Measurements from ENCODE around the gene CALY.
"Not testable (repeated sequence)": the region's sequence is repeated elsewhere in the genome, so short reads cannot be mapped to it uniquely, and the experiment has no call there.

CALY gene

DNA sequence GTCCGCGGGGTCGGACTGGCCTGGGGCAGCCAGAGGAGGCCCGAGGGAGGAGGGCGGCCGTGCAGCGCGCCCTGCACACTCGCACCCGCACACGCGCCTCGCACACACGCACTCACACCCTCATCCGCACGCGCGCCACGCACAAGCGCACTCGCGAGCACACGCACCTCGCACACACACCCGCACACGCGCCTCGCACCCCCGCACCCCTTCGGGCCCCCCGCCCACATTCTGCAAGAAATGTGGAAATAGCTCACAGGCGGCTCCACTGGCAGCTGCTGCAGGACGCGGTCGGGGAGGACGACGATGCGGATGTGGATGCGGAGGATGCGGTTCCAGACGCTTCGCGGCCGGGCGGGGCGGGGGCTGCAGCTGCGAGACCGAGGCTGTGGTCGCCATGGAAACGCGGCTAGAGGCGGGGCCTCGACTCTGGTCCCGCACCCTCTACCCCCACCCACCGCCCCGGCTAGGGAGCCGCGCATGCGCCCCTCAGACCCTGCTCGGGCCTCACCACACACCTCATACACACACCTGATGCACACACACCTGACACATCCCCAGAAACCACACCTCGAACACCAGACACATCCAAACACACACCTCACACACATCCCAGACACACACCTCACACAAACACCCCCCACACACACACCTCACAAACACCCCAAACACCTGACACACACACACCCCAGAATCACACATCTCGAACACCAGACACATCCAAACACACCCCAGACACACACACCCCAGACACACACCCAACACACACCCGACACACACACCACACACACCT lies at the start of gene CALY:
CALY (minus strand) TSS at position 320 of the 793 bp plus-strand sequence. CDS start 7,907 bp downstream, outside the sequence.
- peak; percentile 92 for DNase-seq

GRCh38 chr10:133385214-133385613 lies 48.5 kb upstream of the CALY start:
- no peak for DNase-seq

DNA sequence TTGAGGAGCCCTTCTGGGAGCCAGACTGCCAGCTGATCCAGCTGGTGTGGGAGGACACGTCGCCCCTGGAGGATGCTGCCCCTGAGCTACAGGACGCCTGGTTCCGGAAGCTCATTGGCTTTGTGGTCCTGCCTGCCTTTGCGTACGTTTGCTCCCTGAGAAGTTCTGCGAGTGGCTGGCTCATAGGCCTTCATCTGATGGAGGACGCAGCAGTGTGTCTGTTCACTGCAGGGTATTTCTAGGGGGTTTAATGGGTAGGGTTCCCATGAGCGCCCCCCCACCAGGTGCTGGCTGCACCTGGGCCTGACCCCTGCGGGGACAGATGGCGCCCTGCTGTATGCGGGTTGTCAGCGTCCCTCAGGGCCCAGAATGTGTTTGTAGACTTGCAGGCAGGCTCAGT lies 47.4 kb upstream of the CALY start:
- no peak for DNase-seq

- DNase-seq: no peak
Measured at GRCh38 chr10:133383551-133383950, 46.9 kb upstream of the CALY start.

- no peak for DNase-seq
Measured at GRCh38 chr10:133381036-133381435, 44.3 kb upstream of the CALY start.

DNA sequence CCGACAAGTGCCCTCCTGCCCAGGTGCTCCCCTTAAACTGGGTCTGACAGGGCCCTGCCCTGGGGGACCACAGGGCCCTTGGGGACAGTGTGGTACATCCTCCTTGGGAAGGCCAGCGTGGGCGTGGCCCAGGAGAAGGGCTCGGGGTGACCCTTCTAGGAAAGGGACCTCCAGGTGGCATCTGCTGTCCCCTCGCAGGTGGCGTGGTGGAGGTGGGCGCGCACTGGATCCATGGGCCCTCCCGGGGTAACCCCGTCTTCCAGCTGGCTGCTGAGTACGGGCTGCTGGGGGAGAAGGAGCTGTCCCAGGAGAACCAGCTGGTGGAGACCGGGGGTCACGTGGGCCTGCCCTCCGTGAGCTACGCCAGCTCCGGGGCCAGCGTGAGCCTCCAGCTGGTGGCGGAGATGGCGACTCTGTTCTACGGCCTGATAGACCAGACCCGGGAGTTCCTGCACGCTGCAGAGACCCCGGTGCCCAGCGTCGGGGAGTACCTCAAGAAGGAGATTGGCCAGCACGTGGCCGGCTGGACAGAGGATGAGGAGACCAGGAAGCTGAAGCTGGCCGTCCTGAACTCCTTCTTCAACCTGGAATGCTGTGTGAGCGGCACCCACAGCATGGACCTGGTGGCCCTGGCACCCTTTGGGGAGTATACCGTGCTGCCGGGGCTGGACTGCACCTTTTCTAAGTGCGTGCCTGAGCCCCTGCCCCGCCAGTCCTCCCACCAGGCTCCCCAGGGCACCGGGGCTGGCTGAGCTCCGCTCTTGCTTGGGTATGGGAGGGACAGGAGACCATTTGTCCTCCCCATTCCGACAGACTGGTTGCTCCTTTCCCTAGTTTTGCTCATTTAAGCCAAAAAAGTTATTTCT lies 43.3 kb upstream of the CALY start:
- DNase-seq: no peak

GRCh38 chr10:133379152-133379800 lies 42.6 kb upstream of the CALY start, which contains the start of gene PAOX:
TSS of gene PAOX (plus strand) at chr10:133379262. CDS start at chr10:133379317, 55 bp downstream.
- DNase-seq: peak; percentile 71

DNA sequence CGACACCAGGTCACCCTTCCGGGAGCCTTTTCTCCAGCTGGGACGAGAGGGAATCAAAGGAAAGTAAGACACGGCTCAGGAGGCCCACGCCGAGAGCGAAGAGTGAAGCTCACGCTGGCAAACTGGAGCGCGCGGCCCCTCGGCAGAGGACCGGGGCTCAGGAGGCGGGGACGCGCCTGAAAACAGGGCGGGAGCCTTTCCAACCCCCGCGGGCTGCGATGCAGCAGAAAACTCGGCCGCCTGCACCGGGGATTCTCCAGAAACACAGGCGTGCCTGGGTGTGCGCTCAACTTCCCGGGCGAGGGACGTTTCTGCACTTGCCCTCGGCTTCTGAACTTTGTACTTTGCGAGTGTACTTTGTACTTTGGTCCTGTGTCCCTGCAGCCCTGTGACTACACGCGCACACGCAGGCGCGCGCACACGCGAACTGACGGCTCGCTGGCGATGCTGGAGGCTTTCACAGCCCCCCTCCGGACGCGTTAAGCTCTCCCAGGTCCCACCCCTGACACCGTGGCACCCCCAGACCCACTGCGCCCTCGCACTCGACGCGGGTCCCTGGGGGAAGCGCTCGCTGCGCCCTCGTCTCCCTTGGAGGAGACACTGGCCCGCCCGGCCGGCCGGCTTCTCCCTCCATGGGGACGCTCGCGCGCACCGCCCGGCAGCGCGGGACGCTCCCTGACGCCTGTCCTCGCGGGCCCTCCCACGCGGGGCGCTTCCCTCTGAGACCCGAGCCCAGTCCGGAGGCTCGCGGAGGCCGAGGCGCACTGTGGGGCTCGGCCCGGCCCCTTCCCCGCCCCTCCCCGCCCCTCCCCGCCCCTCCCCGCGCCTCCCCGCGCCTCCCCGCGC lies 41.8 kb upstream of the CALY start:
- peak; percentile 59 for DNase-seq

- DNase-seq: no peak
Measured at GRCh38 chr10:133377818-133378250, 41.1 kb upstream of the CALY start.

- DNase-seq: no peak
Measured at GRCh38 chr10:133377025-133377817, 40.5 kb upstream of the CALY start.

GRCh38 chr10:133376183-133376582 lies 39.5 kb upstream of the CALY start:
- DNase-seq: not testable (repeated sequence)

DNA sequence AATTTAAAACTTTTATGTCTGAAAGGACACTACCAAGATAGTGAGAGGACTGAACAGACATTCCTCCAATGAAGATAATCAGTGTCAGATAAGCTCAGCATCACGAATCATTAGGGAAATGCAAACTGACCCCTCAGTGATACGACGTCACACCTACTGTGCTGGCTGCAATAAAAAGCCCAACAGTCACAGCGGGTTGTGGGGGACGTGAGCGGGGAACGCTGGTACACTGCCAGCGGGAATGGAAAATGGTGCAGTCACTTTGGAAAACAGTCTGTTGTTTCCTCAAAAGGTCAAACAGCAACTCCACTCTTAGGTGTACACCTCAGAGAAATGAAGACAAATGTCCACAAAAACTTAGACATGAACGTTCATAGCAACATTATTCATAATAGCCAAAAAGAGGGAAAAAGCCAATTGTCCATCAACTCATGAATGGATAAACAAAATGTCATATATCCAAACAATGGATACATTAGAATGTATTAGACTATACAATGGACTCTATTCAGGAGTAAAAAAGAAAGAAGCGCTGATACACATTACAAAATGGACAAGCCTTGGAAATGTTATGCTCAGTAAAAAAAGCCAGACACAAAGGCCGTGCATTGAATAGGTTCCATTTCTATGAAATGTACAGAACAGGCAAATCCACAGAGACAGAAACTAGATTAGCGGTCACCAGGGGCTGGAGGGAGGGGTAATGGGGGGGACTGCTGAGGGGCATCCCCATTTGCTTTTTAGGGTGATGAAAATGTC lies 38.8 kb upstream of the CALY start:
- DNase-seq: no peak

GRCh38 chr10:133373174-133374090 lies 36.7 kb upstream of the CALY start, which contains the start of gene ECHS1:
TSS of gene ECHS1 (minus strand) at chr10:133373354. CDS start at chr10:133373333, 21 bp downstream.
- DNase-seq: peak; percentile 93

GRCh38 chr10:133372507-133372906 lies 35.8 kb upstream of the CALY start:
- no peak for DNase-seq

- no peak for DNase-seq
Measured at GRCh38 chr10:133370030-133370786, 33.5 kb upstream of the CALY start.

DNA sequence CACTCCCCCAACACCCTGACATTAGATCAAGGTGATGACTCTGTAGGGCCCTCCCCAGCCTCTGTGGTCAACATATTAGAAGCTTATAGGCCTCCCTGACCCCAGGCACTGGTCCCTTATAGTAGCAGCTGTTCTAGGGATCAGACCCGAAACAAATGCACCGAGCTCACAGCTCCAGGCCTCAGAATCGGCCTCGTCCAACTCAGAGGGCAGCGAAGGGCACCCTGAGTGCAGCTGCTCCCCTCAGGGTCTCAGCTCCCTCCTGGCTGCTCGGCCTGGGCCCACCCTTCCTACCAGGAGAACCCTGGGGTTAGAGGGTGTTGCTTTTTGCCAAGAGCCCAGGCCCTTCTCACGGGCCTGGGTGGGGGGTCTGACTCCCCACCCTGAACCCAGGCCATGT lies 31.5 kb upstream of the CALY start:
- no peak for DNase-seq

GRCh38 chr10:133367461-133367860 lies 30.8 kb upstream of the CALY start:
- not testable (repeated sequence) for DNase-seq

DNA sequence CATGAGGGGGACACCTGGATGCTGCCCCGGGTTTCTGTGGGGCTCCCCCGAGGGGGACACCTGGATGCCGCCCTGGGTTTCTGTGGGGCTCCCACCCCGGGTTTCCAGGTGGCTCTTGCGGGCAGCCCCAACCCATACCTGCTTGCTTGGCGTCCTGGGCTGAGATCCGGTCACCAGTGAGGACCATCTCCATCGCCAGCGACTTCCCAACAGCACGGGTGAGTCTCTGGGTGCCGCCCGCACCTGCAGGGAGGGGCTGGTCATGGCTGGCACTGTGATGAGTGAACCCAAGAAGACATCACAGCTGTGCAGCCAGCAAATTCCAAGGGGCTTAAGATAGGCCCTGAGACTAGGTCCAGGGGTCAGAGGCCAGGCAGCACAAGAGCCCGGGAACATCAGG lies 30.1 kb upstream of the CALY start:
- no peak for DNase-seq

- DNase-seq: no peak
Measured at GRCh38 chr10:133366130-133366478, 29.4 kb upstream of the CALY start.
